WTC11 (cell line): Measurements from ENCODE around the gene APCDD1. TPM values are rescaled to one million over a fixed set of nuclear protein-coding genes. Genes with fewer than 3 reads are reported as not detected.
A peak's percentile ranks its signal among the peaks of the same experiment; 100 is the strongest.

Experiments used
- ATAC-seq: fragments of 200-7000 bp; cut with Tn5 transposase; 2 replicates; pipeline ENCODE4 v1.10.0; 2021; ENCODE audit warnings: mild to moderate bottlenecking, moderate library complexity
- CTCF ChIA-PET: fragments of 300-600 bp; sonication (Branson Sonifier 250); formaldehyde crosslinking; loops from one replicate; lab custom pipeline; 2021; ENCODE audit warnings: antibody characterized with exemption; lab: Charles Lee
- POLR2A ChIA-PET: fragments of 350-600 bp; sonication (Branson Sonifier 250); formaldehyde crosslinking; loops from one replicate; lab custom pipeline; 2021; ENCODE audit warnings: antibody characterized with exemption; lab: Charles Lee
- DNase-seq: peaks from one replicate; pipeline ENCODE4 v3.0.0; 2021; ENCODE audit warnings: low spot score
- H3K27ac Mint-ChIP-seq: 2 replicates; pipeline ENCODE4 v1.8.0; 2021; ENCODE audit warnings: mixed read lengths
- H3K27me3 Mint-ChIP-seq: 2 replicates; pipeline ENCODE4 v1.8.0; 2021; ENCODE audit warnings: low read depth, mild to moderate bottlenecking, moderate library complexity, mixed read lengths
- H3K36me3 Mint-ChIP-seq: 2 replicates; pipeline ENCODE4 v1.8.0; 2021; ENCODE audit warnings: mixed read lengths
- H3K4me1 Mint-ChIP-seq: 2 replicates; pipeline ENCODE4 v1.8.0; 2022; ENCODE audit warnings: mixed read lengths
- H3K4me3 Mint-ChIP-seq: 2 replicates; pipeline ENCODE4 v1.8.0; 2021; ENCODE audit warnings: mild to moderate bottlenecking, moderate library complexity, mixed read lengths
- H3K9me3 Mint-ChIP-seq: 2 replicates; pipeline ENCODE4 v1.8.0; 2021; ENCODE audit warnings: mixed read lengths
- CTCF ChIP-seq: fragments of 200-600 bp; IDR thresholded peaks from 2 replicates; pipeline ENCODE4 v1.8.0; 2022; ENCODE audit warnings: antibody characterized with exemption
- FOXP4 ChIP-seq: sonication (generic); formaldehyde crosslinking; IDR thresholded peaks from 2 replicates; pipeline ENCODE4 v1.8.0; 2022; ENCODE audit warnings: mild to moderate bottlenecking, missing genetic modification reagents
- MXD4 ChIP-seq: fragments of 250-450 bp; sonication (Bioruptor Pico); IDR thresholded peaks from 2 replicates; pipeline ENCODE4 v1.8.0; 2021; ENCODE audit warnings: mild to moderate bottlenecking, moderate library complexity, borderline replicate concordance
- NFATC4 ChIP-seq: fragments of 250-450 bp; sonication (Bioruptor Pico); IDR thresholded peaks from 2 replicates; pipeline ENCODE4 v1.9.0; 2021; ENCODE audit warnings: mild to moderate bottlenecking
- NFE2L1 ChIP-seq: sonication (generic); formaldehyde crosslinking; IDR thresholded peaks from 2 replicates; pipeline ENCODE4 v1.8.1; 2023; ENCODE audit warnings: missing genetic modification reagents
- SMAD4 ChIP-seq: sonication (generic); formaldehyde crosslinking; IDR thresholded peaks from 2 replicates; pipeline ENCODE4 v1.8.0; 2022; ENCODE audit warnings: mild to moderate bottlenecking, missing genetic modification reagents
- SOX15 ChIP-seq: fragments of 250-450 bp; sonication (Bioruptor Pico); IDR thresholded peaks from 2 replicates; pipeline ENCODE4 v1.9.0; 2021; ENCODE audit warnings: mild to moderate bottlenecking
- TEAD1 ChIP-seq: sonication (generic); formaldehyde crosslinking; IDR thresholded peaks from 2 replicates; pipeline ENCODE4 v1.8.0; 2022; ENCODE audit warnings: mild to moderate bottlenecking, missing genetic modification reagents
- USF2 ChIP-seq: sonication (generic); formaldehyde crosslinking; IDR thresholded peaks from 2 replicates; pipeline ENCODE4 v1.8.1; 2023; ENCODE audit warnings: mild to moderate bottlenecking, missing genetic modification reagents, moderate library complexity
- ZNF423 ChIP-seq: fragments of 250-450 bp; sonication (Bioruptor Pico); IDR thresholded peaks from 2 replicates; pipeline ENCODE4 v2.1.2; 2022; ENCODE audit warnings: mild to moderate bottlenecking, moderate library complexity
- ZNF512 ChIP-seq: sonication (generic); formaldehyde crosslinking; IDR thresholded peaks from 2 replicates; pipeline ENCODE4 v1.8.1; 2022; ENCODE audit warnings: missing genetic modification reagents, borderline replicate concordance
- total RNA-seq: library from RNA; stranded (reverse); gene quantifications from 3 replicates; pipeline ENCODE4 v1.2.3, GENCODE V29; 2021

Gene APCDD1
- total RNA-seq, 1 experiment from 2014 or later = 7.1 TPM

- no peak overlapping the region for H3K4me3 Mint-ChIP-seq
- peaks cover 91% of the 10 kb centered on the region for H3K27me3 Mint-ChIP-seq
These were observed 22.9 kb downstream of the APCDD1 start for GRCh38 chr18:10477121-10477862.

GRCh38 chr18:10477863-10478260 is 23.4 kb downstream of the APCDD1 start:
- ATAC-seq (peak; percentile 43), DNase-seq (no peak)
- ChIA-PET CTCF (interaction anchor here (1.2 kb wide), 1 partner anchor 446 kb away, joined by 3 read pairs; no protein-coding TSS in a partner anchor), POLR2A (no interaction called here)
- Mint-ChIP-seq H3K9me3 (no peaks in the 10 kb centered on the region), H3K36me3 (peaks cover 15% of the 10 kb centered on the region), H3K27me3 (peaks cover 96% of the 10 kb centered on the region), H3K27ac (no peak overlapping the region), H3K4me3 (no peak overlapping the region), H3K4me1 (peaks cover 63% of the 10 kb centered on the region)
- TF ChIP-seq TEAD1 (CRISPR knock-in tag) (no peak), SOX15 (no peak), NFATC4 (CRISPR knock-in tag) (no peak), CTCF (no peak)

More at GRCh38 chr18:10477121-10477862, 22.9 kb downstream of the APCDD1 start:
- Mint-ChIP-seq H3K9me3 (no peaks in the 10 kb centered on the region), H3K27ac (no peak overlapping the region), H3K36me3 (peaks cover 15% of the 10 kb centered on the region), H3K4me1 (peaks cover 61% of the 10 kb centered on the region)
- ATAC-seq = peak; percentile 77
- ChIA-PET CTCF (interaction anchor here (0.8 to 1.2 kb wide), 2 partner anchors 21 to 445 kb away, joined by 3 read pairs; no protein-coding TSS in a partner anchor), POLR2A (no interaction called here)
- TF ChIP-seq ZNF512 (CRISPR knock-in tag) = no peak
- TF ChIP-seq ZNF423 = peak; percentile 69
- no peak for TF ChIP-seq USF2 (CRISPR knock-in tag)
- TF ChIP-seq FOXP4 (CRISPR knock-in tag) = peak; percentile 86; the same call in 1 of the 2 replicates
- DNase-seq = no peak

GRCh38 chr18:10481831-10482230 is 27.4 kb downstream of the APCDD1 start:
- Mint-ChIP-seq H3K27ac (no peak overlapping the region), H3K9me3 (no peaks in the 10 kb centered on the region), H3K36me3 (peaks cover 9% of the 10 kb centered on the region), H3K4me3 (no peak overlapping the region), H3K27me3 (peaks cover 67% of the 10 kb centered on the region), H3K4me1 (peaks cover 55% of the 10 kb centered on the region)
- no peak for TF ChIP-seq NFE2L1
- TF ChIP-seq MXD4 (CRISPR knock-in tag) = no peak
- TF ChIP-seq SMAD4 (CRISPR knock-in tag) = no peak
- no peak for DNase-seq
- ATAC-seq = peak; percentile 16
- POLR2A ChIA-PET = interaction anchor here (0.7 kb wide), 1 partner anchor 159 kb away, joined by 3 read pairs; no protein-coding TSS in a partner anchor
- CTCF ChIA-PET = interaction anchor here (0.8 to 2.1 kb wide), 4 partner anchors 9 to 403 kb away, joined by 3 to 6 read pairs (median 4); no protein-coding TSS in a partner anchor
